ENCODE results near the gene TTC39A.

TTC39A gene

DNA sequence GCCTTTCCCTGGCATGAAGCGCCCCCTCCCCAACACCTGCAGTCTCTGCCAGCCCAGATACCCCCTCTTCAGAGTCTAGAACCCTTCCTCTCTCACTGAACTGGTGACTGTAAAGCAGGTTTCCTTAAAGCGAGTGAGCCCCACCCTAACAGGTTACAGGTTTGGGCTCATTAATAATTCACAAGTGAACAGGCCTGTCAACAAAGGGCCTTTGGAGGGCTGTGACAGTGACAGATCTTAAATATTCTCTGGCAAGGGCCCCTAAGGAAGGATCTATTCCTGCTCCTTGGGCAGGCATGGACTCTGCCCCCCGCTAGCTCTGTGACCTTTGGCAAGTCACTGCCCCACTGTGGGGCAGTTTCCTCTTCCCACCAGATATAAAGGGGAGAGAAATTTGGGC lies 5.6 kb upstream of the TTC39A start:
- no peak overlapping the region for H3K27ac ChIP-seq
- TF ChIP-seq, protein P1, sequence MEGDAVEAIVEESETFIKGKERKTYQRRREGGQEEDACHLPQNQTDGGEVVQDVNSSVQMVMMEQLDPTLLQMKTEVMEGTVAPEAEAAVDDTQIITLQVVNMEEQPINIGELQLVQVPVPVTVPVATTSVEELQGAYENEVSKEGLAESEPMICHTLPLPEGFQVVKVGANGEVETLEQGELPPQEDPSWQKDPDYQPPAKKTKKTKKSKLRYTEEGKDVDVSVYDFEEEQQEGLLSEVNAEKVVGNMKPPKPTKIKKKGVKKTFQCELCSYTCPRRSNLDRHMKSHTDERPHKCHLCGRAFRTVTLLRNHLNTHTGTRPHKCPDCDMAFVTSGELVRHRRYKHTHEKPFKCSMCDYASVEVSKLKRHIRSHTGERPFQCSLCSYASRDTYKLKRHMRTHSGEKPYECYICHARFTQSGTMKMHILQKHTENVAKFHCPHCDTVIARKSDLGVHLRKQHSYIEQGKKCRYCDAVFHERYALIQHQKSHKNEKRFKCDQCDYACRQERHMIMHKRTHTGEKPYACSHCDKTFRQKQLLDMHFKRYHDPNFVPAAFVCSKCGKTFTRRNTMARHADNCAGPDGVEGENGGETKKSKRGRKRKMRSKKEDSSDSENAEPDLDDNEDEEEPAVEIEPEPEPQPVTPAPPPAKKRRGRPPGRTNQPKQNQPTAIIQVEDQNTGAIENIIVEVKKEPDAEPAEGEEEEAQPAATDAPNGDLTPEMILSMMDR (IDR thresholded peaks at IDR 0.05; ENCODE audit: low read depth, low read length): no peak
- H3K36me3 ChIP-seq: no peaks in the 10 kb centered on the region
- DNase-seq: no peak
- no peaks in the 10 kb centered on the region for H3K9me3 ChIP-seq (ENCODE audit: severe bottlenecking)
- no peak overlapping the region for H3K4me3 ChIP-seq (ENCODE audit: low read depth, low read length)
- no peaks in the 10 kb centered on the region for H3K27me3 ChIP-seq (ENCODE audit: insufficient read depth, low read depth, severe bottlenecking)

DNA sequence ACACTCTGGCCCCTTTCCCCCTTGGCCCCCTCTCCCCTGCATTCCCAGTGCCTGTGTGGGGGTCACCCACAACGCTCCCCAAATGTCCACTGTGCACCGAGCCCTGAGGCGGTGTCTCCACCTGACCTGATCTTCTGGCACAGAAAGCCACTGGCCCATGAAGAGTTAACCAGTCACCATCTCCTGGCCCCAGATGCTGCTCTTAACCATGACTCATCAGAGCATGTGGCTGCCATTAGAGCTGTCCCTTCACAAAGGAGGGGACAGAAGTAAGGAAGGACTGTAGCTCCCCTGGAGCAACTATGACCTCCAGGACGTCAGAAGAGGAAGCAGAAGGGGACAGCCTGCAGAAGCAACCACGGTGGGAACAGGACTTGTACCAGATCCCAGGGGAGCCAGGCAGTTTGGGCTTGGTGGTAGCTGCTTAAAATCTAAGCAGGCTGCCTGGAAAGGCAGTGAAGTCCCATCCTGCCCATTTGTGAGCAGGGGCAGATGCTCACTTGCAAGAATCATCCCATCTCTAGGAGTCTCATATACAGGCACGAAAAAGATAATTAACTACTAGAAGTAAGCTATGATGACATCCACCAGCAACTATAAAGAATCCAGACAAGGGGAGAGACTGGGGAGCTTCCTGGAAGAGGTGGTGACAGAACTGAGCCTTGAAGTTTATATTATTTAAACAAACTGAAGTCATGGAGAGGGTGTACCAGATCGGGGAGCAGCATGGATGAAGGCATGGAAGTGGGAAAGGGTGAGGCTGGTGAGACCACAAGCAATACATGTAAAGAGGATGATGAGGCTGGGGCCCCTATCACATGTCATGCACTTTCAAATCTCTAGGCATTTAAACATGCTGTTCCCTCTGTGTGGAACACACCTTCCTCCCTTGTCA lies 1.1 kb upstream of the TTC39A start:
- peak overlapping the region; percentile 74 for H3K27ac ChIP-seq
- peak; percentile 70 for DNase-seq
- peak overlapping the region; percentile 86 for H3K4me3 ChIP-seq (ENCODE audit: low read depth, low read length)
- no peaks in the 10 kb centered on the region for H3K9me3 ChIP-seq (ENCODE audit: severe bottlenecking)
- no peaks in the 10 kb centered on the region; the same call in 1 of the 2 replicates for H3K36me3 ChIP-seq
- no peaks in the 10 kb centered on the region for H3K27me3 ChIP-seq (ENCODE audit: insufficient read depth, low read depth, severe bottlenecking)
- TF ChIP-seq, protein P1 (IDR thresholded peaks at IDR 0.05; ENCODE audit: low read depth, low read length): no peak

DNA sequence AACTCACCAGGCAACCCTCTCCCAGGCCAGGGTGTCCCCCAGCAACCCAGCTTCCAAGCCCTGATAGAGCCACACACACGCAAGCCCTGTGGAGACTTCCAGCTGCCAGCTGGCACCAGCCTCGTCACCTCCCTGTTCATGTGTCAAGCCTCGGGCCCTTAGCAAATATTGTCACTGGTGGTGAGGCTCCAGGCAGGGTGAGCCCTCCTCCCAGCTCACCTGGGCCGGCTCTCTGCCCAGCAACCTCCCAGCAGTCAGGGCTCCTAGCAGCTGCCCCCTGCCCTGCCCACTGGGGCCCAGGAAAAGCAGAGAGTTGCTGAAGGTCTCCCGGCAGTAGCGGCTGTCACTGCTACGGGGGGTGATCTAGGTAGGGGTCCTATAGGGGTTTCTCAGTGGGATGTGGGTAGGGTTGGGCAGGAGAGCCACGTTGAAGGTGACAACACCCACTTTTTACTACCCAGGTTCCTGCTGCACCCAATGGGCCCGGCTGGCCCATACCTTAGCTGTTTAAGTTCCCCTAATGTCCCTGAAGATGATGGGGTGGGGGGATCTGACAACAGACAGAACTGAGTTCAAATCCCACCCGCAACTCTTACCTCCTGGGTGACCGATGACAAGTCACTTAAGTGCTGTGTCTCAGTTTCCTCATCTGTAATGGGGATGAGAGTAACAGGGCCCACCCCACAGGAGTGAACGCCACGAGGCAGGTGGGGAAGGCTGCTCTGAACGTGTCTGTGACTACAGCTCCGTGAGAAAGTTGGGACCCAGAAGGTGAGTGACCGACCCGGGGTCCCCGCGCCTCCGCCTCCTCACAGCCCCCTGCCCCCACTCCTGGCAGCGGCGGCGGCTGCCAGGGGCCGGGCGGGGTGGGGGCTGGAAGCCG lies 678 bp downstream of the TTC39A start:
- no peak for DNase-seq
- no peaks in the 10 kb centered on the region for H3K27me3 ChIP-seq (ENCODE audit: insufficient read depth, low read depth, severe bottlenecking)
- H3K4me3 ChIP-seq (ENCODE audit: low read depth, low read length): peak overlapping the region; percentile 47
- H3K36me3 ChIP-seq: no peaks in the 10 kb centered on the region; the same call in 1 of the 2 replicates
- peak overlapping the region; percentile 20 for H3K27ac ChIP-seq
- no peaks in the 10 kb centered on the region for H3K9me3 ChIP-seq (ENCODE audit: severe bottlenecking)
- TF ChIP-seq, protein P1 (IDR thresholded peaks at IDR 0.05; ENCODE audit: low read depth, low read length): no peak

DNA sequence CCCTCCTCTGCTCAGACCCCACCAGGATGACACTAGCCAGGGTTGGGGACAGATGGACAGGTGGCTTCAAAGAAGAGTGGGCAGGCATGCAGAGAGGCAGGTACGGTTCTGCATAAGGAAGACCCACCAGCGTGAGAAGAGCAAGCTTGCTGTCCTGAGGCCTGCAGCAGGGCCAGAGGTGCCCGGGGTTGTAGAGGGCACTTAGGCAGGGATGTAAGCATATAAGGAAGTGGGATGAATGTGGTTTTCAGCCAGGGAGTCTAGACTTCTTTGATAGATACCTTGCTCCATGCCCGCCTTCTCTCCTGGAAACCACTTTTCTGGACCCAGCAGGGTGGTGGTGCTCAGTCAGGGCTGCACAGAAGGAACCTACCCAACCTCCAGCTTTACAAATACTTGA lies 1.4 kb downstream of the TTC39A start:
- Histone ChIP-seq H3K9me3 (ENCODE audit: severe bottlenecking) (no peaks in the 10 kb centered on the region), H3K27me3 (ENCODE audit: insufficient read depth, low read depth, severe bottlenecking) (no peaks in the 10 kb centered on the region), H3K4me3 (ENCODE audit: low read depth, low read length) (no peak overlapping the region), H3K36me3 (no peaks in the 10 kb centered on the region; the same call in 1 of the 2 replicates), H3K27ac (no peak overlapping the region)
- TF ChIP-seq, protein P1 (IDR thresholded peaks at IDR 0.05; ENCODE audit: low read depth, low read length): no peak
- DNase-seq: no peak

DNA sequence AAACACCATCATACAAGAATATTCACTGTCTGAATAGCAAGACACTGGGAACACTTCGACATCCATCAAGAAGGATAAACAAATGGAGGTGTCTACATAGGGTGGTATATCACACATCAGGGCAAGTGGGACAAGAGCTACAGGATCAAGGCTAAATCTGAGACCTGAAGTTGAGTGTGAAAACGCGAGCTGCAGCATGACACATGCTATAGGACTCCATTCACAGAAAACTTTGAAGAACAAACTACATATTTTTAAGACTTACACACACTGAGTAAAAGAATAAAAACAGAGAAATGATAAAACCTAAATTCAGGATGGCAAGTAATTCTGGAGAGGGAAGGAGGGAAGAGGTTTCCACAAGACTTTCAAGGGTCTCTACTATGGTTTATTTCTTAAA lies 2.1 kb downstream of the TTC39A start:
- Histone ChIP-seq H3K9me3 (ENCODE audit: severe bottlenecking) (no peaks in the 10 kb centered on the region), H3K27me3 (ENCODE audit: insufficient read depth, low read depth, severe bottlenecking) (no peaks in the 10 kb centered on the region), H3K36me3 (no peaks in the 10 kb centered on the region; the same call in 1 of the 2 replicates), H3K27ac (no peak overlapping the region), H3K4me3 (ENCODE audit: low read depth, low read length) (no peak overlapping the region)
- DNase-seq: no peak
- TF ChIP-seq, protein P1 (IDR thresholded peaks at IDR 0.05; ENCODE audit: low read depth, low read length): no peak

Data from WERI-Rb-1 (cell line).